ENCODE data around the gene POLR3C.

DNA sequence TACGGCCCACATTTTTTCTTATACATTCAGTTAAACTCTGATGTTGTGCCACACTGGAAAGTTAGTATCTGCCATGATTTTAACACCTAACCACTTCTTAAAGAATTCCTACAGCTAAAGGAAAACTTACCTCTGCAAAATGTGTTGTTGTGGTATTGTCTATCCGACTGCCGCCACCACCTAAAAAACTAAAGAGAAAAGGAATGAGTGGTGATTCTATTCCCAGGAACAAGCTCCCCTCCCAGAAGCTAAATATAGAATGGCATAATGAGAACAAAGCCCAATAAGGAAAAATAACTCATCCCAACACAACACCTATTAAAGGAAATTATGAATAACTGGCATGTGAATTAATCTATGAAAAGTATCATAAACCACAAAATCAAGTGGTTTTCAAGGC, 39.6 kb upstream of the POLR3C start:
- TF ChIP-seq CTCF (IDR thresholded peaks at IDR 0.05): no peak
- no peak for TF ChIP-seq TP53 (CRISPR knock-in tag; IDR thresholded peaks at IDR 0.05)
- no peak for TF ChIP-seq FOXJ3 (CRISPR knock-in tag; IDR thresholded peaks at IDR 0.05; ENCODE audit: borderline replicate concordance)
- TF ChIP-seq ESRRA (CRISPR knock-in tag; IDR thresholded peaks at IDR 0.05; ENCODE audit: borderline replicate concordance): no peak
